ENCODE data around the gene FBXW7. TPM values are rescaled to one million over a fixed set of nuclear protein-coding genes. Genes with fewer than 3 reads are reported as not detected.

Gene FBXW7
- total RNA-seq, 1 experiment from 2014 or later, result 30.9 TPM

GRCh38 chr4:152501846-152502536 is 33.9 kb downstream of the FBXW7 start:
- Histone ChIP-seq H3K79me2 (ENCODE audit: low read length) (peaks cover 10% of the 10 kb centered on the region; the same call in 1 of the 2 replicates), H3K9me3 (ENCODE audit: low read length) (no peaks in the 10 kb centered on the region), H3K27ac (ENCODE audit: low read length) (no peak overlapping the region), H3K27me3 (ENCODE audit: low read length) (no peaks in the 10 kb centered on the region), H3K4me3 (ENCODE audit: low read length) (no peak overlapping the region), H3K9ac (ENCODE audit: low read length) (no peak overlapping the region), H3K4me2 (ENCODE audit: low read depth, low read length, poor library complexity, severe bottlenecking) (peak overlapping the region; percentile 50), H3K36me3 (ENCODE audit: insufficient read depth, low read length) (no peaks in the 10 kb centered on the region), H2AFZ (ENCODE audit: low read length) (no peak overlapping the region), H4K20me1 (ENCODE audit: insufficient read depth, low read depth, low read length) (peaks cover 83% of the 10 kb centered on the region), H3K9me2 (replicated peaks; ENCODE audit: insufficient read depth, low read length) (no peaks in the 10 kb centered on the region), H3K4me1 (ENCODE audit: low read length) (peaks cover 17% of the 10 kb centered on the region)
- no peak for DNase-seq

- H3K9me3 ChIP-seq (ENCODE audit: low read length), result no peaks in the 10 kb centered on the region
- no peaks in the 10 kb centered on the region for H3K36me3 ChIP-seq (ENCODE audit: insufficient read depth, low read length)
- no peak overlapping the region for H2AFZ ChIP-seq (ENCODE audit: low read length)
- H3K4me2 ChIP-seq (ENCODE audit: low read depth, low read length, poor library complexity, severe bottlenecking), result peak overlapping the region; percentile 50
- H4K20me1 ChIP-seq (ENCODE audit: insufficient read depth, low read depth, low read length), result peaks cover 80% of the 10 kb centered on the region
- DNase-seq, result peak; percentile 96
- no peak overlapping the region for H3K27ac ChIP-seq (ENCODE audit: low read length)
- H3K9me2 ChIP-seq (replicated peaks; ENCODE audit: insufficient read depth, low read length), result no peaks in the 10 kb centered on the region
- H3K4me3 ChIP-seq (ENCODE audit: low read length), result no peak overlapping the region
- peaks cover 10% of the 10 kb centered on the region; the same call in 1 of the 2 replicates for H3K79me2 ChIP-seq (ENCODE audit: low read length)
- no peak overlapping the region for H3K9ac ChIP-seq (ENCODE audit: low read length)
- H3K4me1 ChIP-seq (ENCODE audit: low read length), result peaks cover 17% of the 10 kb centered on the region
- H3K27me3 ChIP-seq (ENCODE audit: low read length), result no peaks in the 10 kb centered on the region
These were observed 35.0 kb downstream of the FBXW7 start for GRCh38 chr4:152500800-152501434.

- peaks cover 10% of the 10 kb centered on the region; the same call in 1 of the 2 replicates for H3K79me2 ChIP-seq (ENCODE audit: low read length)
These were observed 35.6 kb downstream of the FBXW7 start for GRCh38 chr4:152500275-152500674.

GRCh38 chr4:152499344-152499743 is 36.5 kb downstream of the FBXW7 start:
- Histone ChIP-seq H3K9me3 (ENCODE audit: low read length) (no peaks in the 10 kb centered on the region), H3K4me1 (ENCODE audit: low read length) (peaks cover 17% of the 10 kb centered on the region), H3K4me2 (ENCODE audit: low read depth, low read length, poor library complexity, severe bottlenecking) (no peak overlapping the region), H3K27me3 (ENCODE audit: low read length) (no peaks in the 10 kb centered on the region), H2AFZ (ENCODE audit: low read length) (no peak overlapping the region), H3K79me2 (ENCODE audit: low read length) (peaks cover 10% of the 10 kb centered on the region; the same call in 1 of the 2 replicates), H3K36me3 (ENCODE audit: insufficient read depth, low read length) (no peaks in the 10 kb centered on the region), H3K9me2 (replicated peaks; ENCODE audit: insufficient read depth, low read length) (no peaks in the 10 kb centered on the region), H3K9ac (ENCODE audit: low read length) (no peak overlapping the region), H3K27ac (ENCODE audit: low read length) (no peak overlapping the region), H3K4me3 (ENCODE audit: low read length) (no peak overlapping the region), H4K20me1 (ENCODE audit: insufficient read depth, low read depth, low read length) (peaks cover 75% of the 10 kb centered on the region)
- DNase-seq, result no peak

More at GRCh38 chr4:152500275-152500674, 35.6 kb downstream of the FBXW7 start:
- H3K9ac ChIP-seq (ENCODE audit: low read length), result no peak overlapping the region
- H3K9me2 ChIP-seq (replicated peaks; ENCODE audit: insufficient read depth, low read length), result no peaks in the 10 kb centered on the region
- no peak overlapping the region for H3K4me2 ChIP-seq (ENCODE audit: low read depth, low read length, poor library complexity, severe bottlenecking)
- H2AFZ ChIP-seq (ENCODE audit: low read length), result no peak overlapping the region
- peaks cover 17% of the 10 kb centered on the region for H3K4me1 ChIP-seq (ENCODE audit: low read length)
- no peak overlapping the region for H3K27ac ChIP-seq (ENCODE audit: low read length)
- no peaks in the 10 kb centered on the region for H3K36me3 ChIP-seq (ENCODE audit: insufficient read depth, low read length)
- H3K4me3 ChIP-seq (ENCODE audit: low read length), result no peak overlapping the region
- peaks cover 79% of the 10 kb centered on the region for H4K20me1 ChIP-seq (ENCODE audit: insufficient read depth, low read depth, low read length)
- H3K27me3 ChIP-seq (ENCODE audit: low read length), result no peaks in the 10 kb centered on the region
- DNase-seq, result no peak
- no peaks in the 10 kb centered on the region for H3K9me3 ChIP-seq (ENCODE audit: low read length)

- Histone ChIP-seq H3K27ac (ENCODE audit: low read length) (no peak overlapping the region), H3K9ac (ENCODE audit: low read length) (no peak overlapping the region), H2AFZ (ENCODE audit: low read length) (no peak overlapping the region), H3K9me2 (replicated peaks; ENCODE audit: insufficient read depth, low read length) (no peaks in the 10 kb centered on the region), H3K4me2 (ENCODE audit: low read depth, low read length, poor library complexity, severe bottlenecking) (no peak overlapping the region), H3K36me3 (ENCODE audit: insufficient read depth, low read length) (no peaks in the 10 kb centered on the region), H4K20me1 (ENCODE audit: insufficient read depth, low read depth, low read length) (peaks cover 84% of the 10 kb centered on the region), H3K9me3 (ENCODE audit: low read length) (no peaks in the 10 kb centered on the region), H3K4me1 (ENCODE audit: low read length) (no peaks in the 10 kb centered on the region), H3K27me3 (ENCODE audit: low read length) (no peaks in the 10 kb centered on the region), H3K4me3 (ENCODE audit: low read length) (no peak overlapping the region), H3K79me2 (ENCODE audit: low read length) (peaks cover 30% of the 10 kb centered on the region)
- DNase-seq, result no peak
These were observed 41.9 kb downstream of the FBXW7 start for GRCh38 chr4:152494020-152494419.

GRCh38 chr4:152488246-152488645 is 47.6 kb downstream of the FBXW7 start:
- no peak overlapping the region for H3K4me3 ChIP-seq (ENCODE audit: low read length)
- no peaks in the 10 kb centered on the region for H3K9me2 ChIP-seq (replicated peaks; ENCODE audit: insufficient read depth, low read length)
- H3K27ac ChIP-seq (ENCODE audit: low read length), result no peak overlapping the region
- H3K9me3 ChIP-seq (ENCODE audit: low read length), result no peaks in the 10 kb centered on the region
- no peak overlapping the region for H3K4me2 ChIP-seq (ENCODE audit: low read depth, low read length, poor library complexity, severe bottlenecking)
- no peaks in the 10 kb centered on the region for H3K27me3 ChIP-seq (ENCODE audit: low read length)
- peaks cover 74% of the 10 kb centered on the region for H4K20me1 ChIP-seq (ENCODE audit: insufficient read depth, low read depth, low read length)
- no peaks in the 10 kb centered on the region for H3K36me3 ChIP-seq (ENCODE audit: insufficient read depth, low read length)
- 0 out of 2 replicates have a peak, but pooled peaks cover 3% of the 10 kb centered on the region for H3K4me1 ChIP-seq (ENCODE audit: low read length)
- no peak overlapping the region for H3K9ac ChIP-seq (ENCODE audit: low read length)
- DNase-seq, result no peak
- H2AFZ ChIP-seq (ENCODE audit: low read length), result no peak overlapping the region
- peaks cover 25% of the 10 kb centered on the region for H3K79me2 ChIP-seq (ENCODE audit: low read length)

GRCh38 chr4:152486429-152487389 is 49.2 kb downstream of the FBXW7 start:
- H3K79me2 ChIP-seq (ENCODE audit: low read length), result peaks cover 25% of the 10 kb centered on the region
- no peak overlapping the region for H2AFZ ChIP-seq (ENCODE audit: low read length)
- no peaks in the 10 kb centered on the region for H3K9me2 ChIP-seq (replicated peaks; ENCODE audit: insufficient read depth, low read length)
- H3K27me3 ChIP-seq (ENCODE audit: low read length), result no peaks in the 10 kb centered on the region
- H3K4me1 ChIP-seq (ENCODE audit: low read length), result 0 out of 2 replicates have a peak, but pooled peaks cover 3% of the 10 kb centered on the region
- peaks cover 3% of the 10 kb centered on the region; the same call in 1 of the 2 replicates for H3K36me3 ChIP-seq (ENCODE audit: insufficient read depth, low read length)
- H3K9ac ChIP-seq (ENCODE audit: low read length), result no peak overlapping the region
- peaks cover 59% of the 10 kb centered on the region for H4K20me1 ChIP-seq (ENCODE audit: insufficient read depth, low read depth, low read length)
- H3K27ac ChIP-seq (ENCODE audit: low read length), result no peak overlapping the region
- peaks cover 3% of the 10 kb centered on the region; the same call in 1 of the 2 replicates for H3K9me3 ChIP-seq (ENCODE audit: low read length)
- DNase-seq, result no peak
- H3K4me2 ChIP-seq (ENCODE audit: low read depth, low read length, poor library complexity, severe bottlenecking), result no peak overlapping the region
- no peak overlapping the region for H3K4me3 ChIP-seq (ENCODE audit: low read length)

Measured in Karpas-422 (cell line).